ENCODE measurements around the gene KIF2A.

GRCh38 chr5:62342476-62342837, 36.5 kb downstream of the KIF2A start:
- TF ChIP-seq FOXA1 (IDR thresholded peaks at IDR 0.05) (no peak), TAF1 (conservative IDR thresholded peaks at IDR 0.05) (no peak), YY1 (IDR thresholded peaks at IDR 0.05) (no peak), CTCF (IDR thresholded peaks at IDR 0.05; ENCODE audit: low read depth, low read length, missing input control) (no peak), SP1 (IDR thresholded peaks at IDR 0.05) (no peak), ZBTB33 (IDR thresholded peaks at IDR 0.05) (no peak)

Measured in liver (tissue), 3 donors.